ENCODE data around the gene OSBPL10.

- TF ChIP-seq CTCF (IDR thresholded peaks at IDR 0.05) (no peak), EZH2 (IDR thresholded peaks at IDR 0.05) (no peak)
These were observed 318.9 kb downstream of the OSBPL10 start for GRCh38 chr3:31661993-31662670.

Measured in neural progenitor cell (in vitro differentiated cells).